Measurements from ENCODE around the gene VIPR1. TPM values are rescaled to one million over a fixed set of nuclear protein-coding genes. Genes with fewer than 3 reads are reported as not detected.

Gene VIPR1
- total RNA-seq, 1 experiment from 2014 or later, result 19.2 TPM

DNA sequence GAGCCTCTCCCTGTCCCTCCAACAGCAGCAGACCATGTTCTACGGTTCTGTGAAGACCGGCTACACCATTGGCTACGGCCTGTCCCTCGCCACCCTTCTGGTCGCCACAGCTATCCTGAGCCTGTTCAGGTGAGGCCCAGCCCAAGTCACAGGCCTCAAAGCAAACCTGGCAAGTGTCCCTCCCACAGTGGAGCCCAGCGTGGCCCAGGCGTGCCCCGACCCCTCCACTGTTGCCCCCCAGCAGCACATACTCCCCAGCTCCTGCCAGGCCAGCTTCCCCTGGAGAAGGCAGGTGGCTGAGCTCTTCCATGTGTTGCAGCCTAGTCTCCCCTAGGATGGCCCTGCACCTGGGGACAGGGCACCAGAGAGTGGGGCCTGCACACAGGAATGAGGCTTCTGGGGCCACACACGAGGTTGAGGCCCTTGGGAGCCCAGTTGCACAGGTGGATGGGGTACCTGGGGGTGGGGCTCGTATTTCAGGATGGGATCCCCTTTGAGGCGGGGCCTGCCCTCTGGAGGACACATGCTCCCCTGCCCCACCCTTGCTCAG, 25.0 kb downstream of the VIPR1 start:
- TF ChIP-seq, protein P1, sequence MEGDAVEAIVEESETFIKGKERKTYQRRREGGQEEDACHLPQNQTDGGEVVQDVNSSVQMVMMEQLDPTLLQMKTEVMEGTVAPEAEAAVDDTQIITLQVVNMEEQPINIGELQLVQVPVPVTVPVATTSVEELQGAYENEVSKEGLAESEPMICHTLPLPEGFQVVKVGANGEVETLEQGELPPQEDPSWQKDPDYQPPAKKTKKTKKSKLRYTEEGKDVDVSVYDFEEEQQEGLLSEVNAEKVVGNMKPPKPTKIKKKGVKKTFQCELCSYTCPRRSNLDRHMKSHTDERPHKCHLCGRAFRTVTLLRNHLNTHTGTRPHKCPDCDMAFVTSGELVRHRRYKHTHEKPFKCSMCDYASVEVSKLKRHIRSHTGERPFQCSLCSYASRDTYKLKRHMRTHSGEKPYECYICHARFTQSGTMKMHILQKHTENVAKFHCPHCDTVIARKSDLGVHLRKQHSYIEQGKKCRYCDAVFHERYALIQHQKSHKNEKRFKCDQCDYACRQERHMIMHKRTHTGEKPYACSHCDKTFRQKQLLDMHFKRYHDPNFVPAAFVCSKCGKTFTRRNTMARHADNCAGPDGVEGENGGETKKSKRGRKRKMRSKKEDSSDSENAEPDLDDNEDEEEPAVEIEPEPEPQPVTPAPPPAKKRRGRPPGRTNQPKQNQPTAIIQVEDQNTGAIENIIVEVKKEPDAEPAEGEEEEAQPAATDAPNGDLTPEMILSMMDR (IDR thresholded peaks at IDR 0.05; ENCODE audit: unreplicated experiment), result no peak
- Mint-ChIP-seq H3K4me3 (ENCODE audit: low read depth, unreplicated experiment) (no peak overlapping the region), H3K9me3 (ENCODE audit: low read depth, unreplicated experiment) (no peaks in the 10 kb centered on the region), H3K27ac (ENCODE audit: unreplicated experiment) (no peak overlapping the region), H3K4me1 (ENCODE audit: low read depth, unreplicated experiment) (no peaks in the 10 kb centered on the region), H3K36me3 (ENCODE audit: insufficient read depth, unreplicated experiment) (no peaks in the 10 kb centered on the region), H3K27me3 (ENCODE audit: unreplicated experiment) (no peaks in the 10 kb centered on the region)
- DNase-seq, result no peak
- CTCF ChIA-PET, result no interaction called here
- BruUV-seq (replicated peaks), result no TSS peak
- intact Hi-C loops (cut with micrococcal nuclease; ENCODE audit: unreplicated experiment), result no loop called here

GRCh38 chr3:42529468-42529867, 27.0 kb downstream of the VIPR1 start:
- no TSS peak for BruUV-seq (replicated peaks)
- H3K9me3 Mint-ChIP-seq (ENCODE audit: low read depth, unreplicated experiment), result no peaks in the 10 kb centered on the region
- DNase-seq, result no peak
- intact Hi-C loops (cut with micrococcal nuclease; ENCODE audit: unreplicated experiment), result no loop called here
- H3K4me3 Mint-ChIP-seq (ENCODE audit: low read depth, unreplicated experiment), result no peak overlapping the region
- CTCF ChIA-PET, result no interaction called here
- H3K4me1 Mint-ChIP-seq (ENCODE audit: low read depth, unreplicated experiment), result no peaks in the 10 kb centered on the region
- TF ChIP-seq, protein P1 (IDR thresholded peaks at IDR 0.05; ENCODE audit: unreplicated experiment), result no peak
- no peaks in the 10 kb centered on the region for H3K36me3 Mint-ChIP-seq (ENCODE audit: insufficient read depth, unreplicated experiment)
- no peak overlapping the region for H3K27ac Mint-ChIP-seq (ENCODE audit: unreplicated experiment)
- no peaks in the 10 kb centered on the region for H3K27me3 Mint-ChIP-seq (ENCODE audit: unreplicated experiment)

GRCh38 chr3:42530073-42530472, 27.6 kb downstream of the VIPR1 start:
- H3K4me3 Mint-ChIP-seq (ENCODE audit: low read depth, unreplicated experiment), result no peak overlapping the region
- no peaks in the 10 kb centered on the region for H3K36me3 Mint-ChIP-seq (ENCODE audit: insufficient read depth, unreplicated experiment)
- no peaks in the 10 kb centered on the region for H3K27me3 Mint-ChIP-seq (ENCODE audit: unreplicated experiment)

GRCh38 chr3:42531470-42531869, 29.0 kb downstream of the VIPR1 start:
- Mint-ChIP-seq H3K36me3 (ENCODE audit: insufficient read depth, unreplicated experiment) (no peaks in the 10 kb centered on the region), H3K4me3 (ENCODE audit: low read depth, unreplicated experiment) (no peak overlapping the region), H3K27me3 (ENCODE audit: unreplicated experiment) (no peaks in the 10 kb centered on the region), H3K27ac (ENCODE audit: unreplicated experiment) (no peak overlapping the region), H3K9me3 (ENCODE audit: low read depth, unreplicated experiment) (no peaks in the 10 kb centered on the region), H3K4me1 (ENCODE audit: low read depth, unreplicated experiment) (no peaks in the 10 kb centered on the region)
- CTCF ChIA-PET, result interaction anchor here (1.2 kb wide), 1 partner anchor 22 kb away, joined by 3 read pairs; no protein-coding TSS in a partner anchor
- intact Hi-C loops (cut with micrococcal nuclease; ENCODE audit: unreplicated experiment), result no loop called here
- BruUV-seq (replicated peaks), result no TSS peak
- TF ChIP-seq, protein P1 (IDR thresholded peaks at IDR 0.05; ENCODE audit: unreplicated experiment), result no peak
- no peak for DNase-seq

More at GRCh38 chr3:42530073-42530472, 27.6 kb downstream of the VIPR1 start:
- H3K27ac Mint-ChIP-seq (ENCODE audit: unreplicated experiment), result no peak overlapping the region
- intact Hi-C loops (cut with micrococcal nuclease; ENCODE audit: unreplicated experiment), result no loop called here
- CTCF ChIA-PET, result no interaction called here
- no peaks in the 10 kb centered on the region for H3K4me1 Mint-ChIP-seq (ENCODE audit: low read depth, unreplicated experiment)
- TF ChIP-seq, protein P1 (IDR thresholded peaks at IDR 0.05; ENCODE audit: unreplicated experiment), result no peak
- no peak for DNase-seq
- BruUV-seq (replicated peaks), result no TSS peak
- no peaks in the 10 kb centered on the region for H3K9me3 Mint-ChIP-seq (ENCODE audit: low read depth, unreplicated experiment)
